ENCODE data around the gene SLC12A9. TPM values are rescaled to one million over a fixed set of nuclear protein-coding genes. Genes with fewer than 3 reads are reported as not detected.

The SLC12A9 gene
- total and polyA plus RNA-seq, 2 of the 4 experiments (the other 2 are of a cell fraction) = 4.5 to 16.2 TPM

DNA sequence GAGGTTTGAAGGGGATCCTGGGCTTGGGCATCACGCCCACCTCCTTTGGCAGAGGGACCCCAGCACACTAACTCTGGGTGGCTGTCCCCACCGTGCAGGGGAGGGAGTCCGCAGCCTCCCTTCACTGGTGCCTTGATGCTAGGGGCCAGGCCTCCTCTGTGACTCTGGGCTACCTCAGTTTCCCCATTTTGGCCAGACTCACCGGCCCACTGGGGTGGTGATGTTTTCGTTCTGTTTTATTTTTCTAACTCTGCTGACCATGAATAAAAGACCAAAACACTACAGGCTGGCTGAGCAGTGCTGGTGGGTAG is 14.2 kb downstream of the SLC12A9 start:
- no TSS peak for BruUV-seq (replicated peaks)
- peak overlapping the region; percentile 9; the same call in 1 of the 2 replicates for H3K23ac ChIP-seq (ENCODE audit: low read depth, low read length)
- peak overlapping the region; percentile 34 for H3K4me2 ChIP-seq (ENCODE audit: low read depth, low read length)
- ATAC-seq (ENCODE audit: low read depth) = no peak
- H2BK120ac ChIP-seq (ENCODE audit: low read depth, low read length) = peak overlapping the region; percentile 92
- dilution Hi-C loops (cut with HindIII; ENCODE audit: low sequenced_read_pairs, unreplicated experiment) = no loop called here
- peaks cover 4% of the 10 kb centered on the region; the same call in 1 of the 2 replicates for H3K9me1 ChIP-seq (ENCODE audit: insufficient read depth, low read length)
- H3K36me3 ChIP-seq (ENCODE audit: control insufficient read depth, insufficient read depth, low read length) = peaks cover 24% of the 10 kb centered on the region
- H3K27ac ChIP-seq (ENCODE audit: insufficient read depth, low read length) = peak overlapping the region; percentile 58
- no peak for DNase-seq
- H3K18ac ChIP-seq (ENCODE audit: low read depth, low read length) = peak overlapping the region; percentile 34
- peak overlapping the region; percentile 84 for H2AFZ ChIP-seq (replicated peaks; ENCODE audit: low read length, poor library complexity)
- peak overlapping the region; percentile 63 for H2BK20ac ChIP-seq (ENCODE audit: low read depth, low read length)
- peak overlapping the region; percentile 93 for H2AK5ac ChIP-seq (ENCODE audit: low read depth, low read length)
- peaks cover 5 to 38% of the 10 kb centered on the region in 2 experiments; a peak in 2 of 4 replicates for H3K79me1 ChIP-seq (ENCODE audit: low read depth in 1 of 2, low read length in 2 of 2)
- H3K9me3 ChIP-seq (ENCODE audit: control insufficient read depth, insufficient read depth, low read length) = no peaks in the 10 kb centered on the region
- peak overlapping the region; percentile 90 for H3K14ac ChIP-seq (replicated peaks; ENCODE audit: low read depth, low read length)
- H4K8ac ChIP-seq (ENCODE audit: low read depth in 2 of 2, low read length in 2 of 2) = peak overlapping the region; percentile 58 to 92
- WGBS, 2 experiments (ENCODE audit: extremely low coverage in 2 of 2, insufficient read length in 1 of 2) = 57% methylated on average over 2 of the region's 5 CpGs; no CpG with 5 or more reads in 1 of the 2 experiments
- H2BK15ac ChIP-seq (ENCODE audit: low read depth, low read length) = peak overlapping the region; percentile 42; the same call in 1 of the 3 replicates
- no peak for TF ChIP-seq MAFK (IDR thresholded peaks at IDR 0.05; ENCODE audit: low read depth, low read length)
- TF ChIP-seq USF2 (IDR thresholded peaks at IDR 0.05; ENCODE audit: low read depth, low read length) = no peak
- no peak for TF ChIP-seq RAD21 (IDR thresholded peaks at IDR 0.05; ENCODE audit: low read length)
- no peak for TF ChIP-seq RCOR1 (IDR thresholded peaks at IDR 0.05; ENCODE audit: insufficient replicate concordance, low read length)
- TF ChIP-seq POLR2A (IDR thresholded peaks at IDR 0.05; ENCODE audit: low read depth, low read length) = no peak
- TF ChIP-seq BHLHE40 (IDR thresholded peaks at IDR 0.05; ENCODE audit: low read depth, low read length) = no peak
- peak overlapping the region; percentile 84 for H4K91ac ChIP-seq (ENCODE audit: insufficient read depth, low read depth, low read length)
- H3K4me1 ChIP-seq (ENCODE audit: control insufficient read depth, insufficient read depth, low read length) = peaks cover 18% of the 10 kb centered on the region
- intact Hi-C loops (cut with micrococcal nuclease) = loop anchor here (2.0 kb wide), 1 partner anchor 30 kb away; no protein-coding TSS in a partner anchor
- H3K56ac ChIP-seq (ENCODE audit: extremely low read depth, insufficient read depth, low read length) = no peak overlapping the region
- POLR2A ChIA-PET (ENCODE audit: unreplicated experiment) = interaction anchor here (0.7 kb wide), 1 partner anchor 16 kb away, joined by 12 read pairs; no protein-coding TSS in a partner anchor
- peak overlapping the region; percentile 73 for H4K5ac ChIP-seq (ENCODE audit: low read depth, low read length)
- peak overlapping the region; percentile 50 for H3K9ac ChIP-seq (ENCODE audit: low read depth, low read length)
- H3K27me3 ChIP-seq (ENCODE audit: control insufficient read depth, insufficient read depth, low read length) = no peaks in the 10 kb centered on the region
- peak overlapping the region; percentile 52 for H2BK5ac ChIP-seq (ENCODE audit: low read depth, low read length, poor library complexity, severe bottlenecking)
- H3K4me3 ChIP-seq (ENCODE audit: insufficient read depth, low read depth, low read length) = peak overlapping the region; percentile 97
- in situ Hi-C loops (cut with MboI; ENCODE audit: low sequenced_read_pairs) = loop anchor here (25.0 kb wide), 2 partner anchors 279 to 404 kb away; partner anchors contain the start of genes FBXO24, LRCH4 and SPACDR
- peak overlapping the region; percentile 94 for H3K4ac ChIP-seq (ENCODE audit: low read depth, low read length)
- H2AK9ac ChIP-seq (replicated peaks; ENCODE audit: low read depth, low read length, poor library complexity) = peak overlapping the region; percentile 100
- CTCF ChIA-PET = interaction anchor here (0.6 to 1.1 kb wide), 2 partner anchors 14 to 272 kb away, joined by 3 to 4 read pairs; partner anchors contain the start of gene SLC12A9
- 0 out of 2 replicates have a peak, but pooled peaks cover 3% of the 10 kb centered on the region for H4K20me1 ChIP-seq (ENCODE audit: insufficient read depth, low read length)

All from IMR-90 (cell line).